SK-N-MC (cell line): ENCODE data around the gene SHB.

ENCODE experiments used
- EZH2 ChIP-seq: fragments of 200-600 bp; sonication (generic); IDR thresholded peaks from one replicate; pipeline ENCODE4 v1.6.1; 2017; ENCODE audit warnings: antibody characterized with exemption
- POLR2AphosphoS5 ChIP-seq: IDR thresholded peaks from 2 replicates; pipeline ENCODE4 v1.6.1; 2012; ENCODE audit warnings: mild to moderate bottlenecking, low read depth, low read length, borderline replicate concordance

GRCh38 chr9:38081356-38082108 is 12.5 kb upstream of the SHB start:
- TF ChIP-seq EZH2 (no peak), POLR2AphosphoS5 (no peak)
